MCF 10A (cell line): Measurements from ENCODE around the gene HDGF. TPM values are rescaled to one million over a fixed set of nuclear protein-coding genes. Genes with fewer than 3 reads are reported as not detected.

Source experiments
- BruUV-seq: library from RNA; stranded (reverse); fragments of 400-500 nt; replicated peaks from 2 replicates; lab custom pipeline; 2021; lab: Mats Ljungman, UMichigan
- CTCF ChIA-PET: fragments of 300-600 bp; sonication (Branson Sonifier 250); formaldehyde crosslinking; extraction: SDS; loops from one replicate; lab custom pipeline; 2021; ENCODE audit warnings: antibody characterized with exemption, inconsistent platforms; lab: Yijun Ruan, JAX
- POLR2A ChIA-PET: fragments of 300-600, 350-650 bp; sonication (Branson Sonifier 250); formaldehyde crosslinking; extraction: SDS; loops from one replicate; lab custom pipeline; 2020; ENCODE audit warnings: antibody characterized with exemption, inconsistent platforms; lab: Yijun Ruan, JAX
- DNase-seq: peaks from one replicate; pipeline ENCODE4 v3.0.0-alpha.2; 2018; ENCODE audit not compliant: unreplicated experiment
- H3K27ac Mint-ChIP-seq: one replicate; pipeline ENCODE4 v1.8.0; 2022; ENCODE audit warnings: mild to moderate bottlenecking, low read depth, mixed read lengths; ENCODE audit not compliant: unreplicated experiment
- H3K27me3 Mint-ChIP-seq: one replicate; pipeline ENCODE4 v1.8.0; 2022; ENCODE audit warnings: mixed read lengths; ENCODE audit not compliant: insufficient read depth, unreplicated experiment
- H3K36me3 Mint-ChIP-seq: one replicate; pipeline ENCODE4 v1.8.0; 2022; ENCODE audit warnings: mild to moderate bottlenecking, moderate library complexity, mixed read lengths; ENCODE audit not compliant: insufficient read depth, unreplicated experiment
- H3K4me1 Mint-ChIP-seq: one replicate; pipeline ENCODE4 v1.8.0; 2022; ENCODE audit warnings: mixed read lengths; ENCODE audit not compliant: insufficient read depth, unreplicated experiment
- H3K4me3 Mint-ChIP-seq: one replicate; pipeline ENCODE4 v1.8.0; 2022; ENCODE audit warnings: mild to moderate bottlenecking, moderate library complexity, mixed read lengths; ENCODE audit not compliant: unreplicated experiment
- H3K9me3 Mint-ChIP-seq: one replicate; pipeline ENCODE4 v1.8.0; 2022; ENCODE audit warnings: mixed read lengths; ENCODE audit not compliant: unreplicated experiment
- intact Hi-C: fragments of 100-400 bp; cut with micrococcal nuclease; formaldehyde crosslinking; loops from 2 replicates; pipeline ENCODE4 v1.14.1; 2022
- total RNA-seq: library from RNA; stranded (reverse); gene quantifications from 2 replicates; pipeline ENCODE4 v1.2.3, GENCODE V29; 2022
- TF ChIP-seq, protein P1 (sequence below): fragments of 200-600 bp; IDR thresholded peaks from one replicate; pipeline ENCODE4 v1.8.0; 2022; ENCODE audit warnings: antibody characterized with exemption, mild to moderate bottlenecking; ENCODE audit not compliant: unreplicated experiment

Gene HDGF
- total RNA-seq, 1 experiment from 2014 or later, result 707 TPM

DNA sequence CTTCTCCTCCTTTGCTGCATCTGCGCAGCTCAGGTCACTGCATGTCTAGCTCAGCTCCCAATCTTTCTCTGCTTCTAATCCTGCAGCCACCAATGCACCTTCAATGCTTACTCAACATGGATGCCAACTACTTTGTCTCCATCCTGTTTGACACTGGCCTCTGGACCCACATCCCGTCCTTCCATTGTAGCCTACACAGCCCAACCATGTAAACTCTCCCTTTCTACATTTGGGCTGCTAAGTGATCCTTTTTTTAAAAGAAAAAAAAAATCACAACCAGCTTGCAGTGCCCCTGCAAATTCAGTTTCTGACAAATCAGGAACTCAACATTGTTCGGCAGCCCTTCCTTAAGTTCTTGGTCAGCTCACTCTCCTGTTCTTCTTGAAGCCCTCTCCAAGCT, 36.6 kb downstream of the HDGF start:
- POLR2A ChIA-PET, result interaction anchor here (0.6 to 1.5 kb wide), 5 partner anchors 11 to 124 kb away, joined by 3 to 9 read pairs (median 4); partner anchors contain the start of genes ISG20L2, METTL25B and NAXE
- H3K4me3 Mint-ChIP-seq, result no peak overlapping the region
- no peaks in the 10 kb centered on the region for H3K27me3 Mint-ChIP-seq
- BruUV-seq, result no TSS peak
- no peaks in the 10 kb centered on the region for H3K36me3 Mint-ChIP-seq
- intact Hi-C loops, result no loop called here
- DNase-seq, result no peak
- H3K4me1 Mint-ChIP-seq, result peaks cover 19% of the 10 kb centered on the region
- no peak overlapping the region for H3K27ac Mint-ChIP-seq
- H3K9me3 Mint-ChIP-seq, result no peaks in the 10 kb centered on the region
- CTCF ChIA-PET, result interaction anchor here (1.0 to 47.2 kb wide), 4 partner anchors 2 to 145 kb away, joined by 4 to 2415 read pairs (median 1211); partner anchors contain the start of genes CRABP2, ISG20L2, METTL25B and NES
- TF ChIP-seq, protein P1, sequence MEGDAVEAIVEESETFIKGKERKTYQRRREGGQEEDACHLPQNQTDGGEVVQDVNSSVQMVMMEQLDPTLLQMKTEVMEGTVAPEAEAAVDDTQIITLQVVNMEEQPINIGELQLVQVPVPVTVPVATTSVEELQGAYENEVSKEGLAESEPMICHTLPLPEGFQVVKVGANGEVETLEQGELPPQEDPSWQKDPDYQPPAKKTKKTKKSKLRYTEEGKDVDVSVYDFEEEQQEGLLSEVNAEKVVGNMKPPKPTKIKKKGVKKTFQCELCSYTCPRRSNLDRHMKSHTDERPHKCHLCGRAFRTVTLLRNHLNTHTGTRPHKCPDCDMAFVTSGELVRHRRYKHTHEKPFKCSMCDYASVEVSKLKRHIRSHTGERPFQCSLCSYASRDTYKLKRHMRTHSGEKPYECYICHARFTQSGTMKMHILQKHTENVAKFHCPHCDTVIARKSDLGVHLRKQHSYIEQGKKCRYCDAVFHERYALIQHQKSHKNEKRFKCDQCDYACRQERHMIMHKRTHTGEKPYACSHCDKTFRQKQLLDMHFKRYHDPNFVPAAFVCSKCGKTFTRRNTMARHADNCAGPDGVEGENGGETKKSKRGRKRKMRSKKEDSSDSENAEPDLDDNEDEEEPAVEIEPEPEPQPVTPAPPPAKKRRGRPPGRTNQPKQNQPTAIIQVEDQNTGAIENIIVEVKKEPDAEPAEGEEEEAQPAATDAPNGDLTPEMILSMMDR, result no peak

DNA sequence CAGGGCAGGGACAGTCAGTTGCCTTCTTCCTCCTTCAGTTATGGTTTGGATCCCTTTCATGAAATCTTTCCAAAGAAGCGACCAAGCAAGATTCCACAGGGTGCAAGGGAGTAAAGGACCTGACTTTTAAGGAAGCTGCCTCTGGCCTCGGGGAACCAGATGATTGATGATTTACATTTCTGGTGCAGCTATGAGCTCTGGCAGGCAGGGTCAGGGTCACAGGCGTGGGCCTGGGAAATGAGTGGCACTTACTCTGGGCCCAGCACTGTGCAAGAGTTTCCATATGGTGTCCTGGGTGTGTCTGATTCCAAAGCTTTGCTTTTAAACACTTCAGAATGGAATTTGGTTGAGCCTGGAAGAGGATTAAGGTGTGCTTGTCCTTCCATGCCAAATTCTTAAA, 38.8 kb downstream of the HDGF start:
- ChIA-PET CTCF (interaction anchor here (0.5 to 47.2 kb wide), 7 partner anchors 0 to 336 kb away, joined by 3 to 2415 read pairs (median 8); partner anchors contain the start of genes CRABP2, ISG20L2, METTL25B and NES), POLR2A (interaction anchor here (0.6 to 9.9 kb wide), 8 partner anchors 11 to 208 kb away, joined by 3 to 71 read pairs (median 8); partner anchors contain the start of genes ISG20L2, METTL25B and MRPL24)
- peak; percentile 39 for DNase-seq
- TF ChIP-seq, protein P1, result no peak
- H3K27me3 Mint-ChIP-seq, result no peaks in the 10 kb centered on the region
- no peaks in the 10 kb centered on the region for H3K9me3 Mint-ChIP-seq
- H3K36me3 Mint-ChIP-seq, result no peaks in the 10 kb centered on the region
- no TSS peak for BruUV-seq
- peaks cover 32% of the 10 kb centered on the region for H3K4me1 Mint-ChIP-seq
- no peak overlapping the region for H3K4me3 Mint-ChIP-seq
- no peak overlapping the region for H3K27ac Mint-ChIP-seq
- intact Hi-C loops, result no loop called here

DNA sequence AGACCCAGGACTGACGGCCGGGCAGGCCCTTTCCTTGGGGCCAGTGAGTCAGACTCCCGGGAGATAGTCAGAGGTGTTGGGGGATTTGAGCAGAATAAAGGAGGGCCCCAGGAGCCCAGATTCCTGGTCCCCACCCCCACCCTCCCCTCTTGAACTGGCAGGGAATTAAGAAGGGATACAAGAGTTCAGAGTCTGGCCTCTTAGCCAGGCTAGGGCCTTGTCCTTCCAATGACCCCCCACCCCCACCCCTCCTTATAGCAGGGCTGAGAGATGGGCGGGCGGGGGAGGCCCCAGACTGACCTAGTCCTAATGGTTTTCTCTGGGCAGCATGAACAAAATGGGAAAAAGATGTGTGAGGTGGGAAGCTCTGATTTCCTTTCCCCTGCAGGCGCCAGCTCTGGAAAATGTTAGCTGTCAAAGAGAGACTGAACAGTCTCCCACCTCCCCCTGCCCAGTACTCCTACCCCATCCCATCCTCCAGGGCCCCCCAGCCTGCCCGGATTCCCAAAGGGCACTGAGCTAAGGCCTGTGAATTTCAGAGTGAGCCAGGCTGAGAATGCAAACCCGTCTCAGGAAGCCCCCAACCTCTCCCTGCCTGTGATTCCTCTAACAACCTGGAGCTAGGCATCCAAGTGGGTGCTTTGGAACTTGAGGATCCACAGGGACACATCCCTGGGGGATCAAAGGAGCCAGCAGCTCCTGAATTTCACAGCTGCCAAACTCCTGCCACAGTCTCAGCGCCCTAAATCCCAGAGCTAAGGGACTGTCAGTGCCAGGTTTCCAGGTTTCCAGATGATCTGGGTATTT, 40.3 kb downstream of the HDGF start:
- Mint-ChIP-seq H3K4me3 (no peak overlapping the region), H3K36me3 (no peaks in the 10 kb centered on the region), H3K27me3 (no peaks in the 10 kb centered on the region), H3K4me1 (peaks cover 37% of the 10 kb centered on the region), H3K9me3 (no peaks in the 10 kb centered on the region), H3K27ac (no peak overlapping the region)
- CTCF ChIA-PET, result interaction anchor here (0.7 to 47.2 kb wide), 9 partner anchors 2 to 179 kb away, joined by 3 to 2415 read pairs (median 10); partner anchors contain the start of genes CRABP2, ISG20L2, METTL25B and NES
- TF ChIP-seq, protein P1, result no peak
- no TSS peak for BruUV-seq
- POLR2A ChIA-PET, result interaction anchor here (0.6 to 9.9 kb wide), 9 partner anchors 8 to 120 kb away, joined by 3 to 71 read pairs (median 8); partner anchors contain the start of genes ISG20L2, METTL25B, MRPL24 and NAXE
- intact Hi-C loops, result no loop called here
- DNase-seq, result no peak
